Transverse colon (tissue), 4 donors: ENCODE data around the gene FAM149A. TPM values are rescaled to one million over a fixed set of nuclear protein-coding genes. Genes with fewer than 3 reads are reported as not detected.
A peak's percentile ranks its signal among the peaks of the same experiment; 100 is the strongest.

Source experiments
- DNase-seq: peaks from one replicate; pipeline ENCODE4 v3.0.0-alpha.2; 2019
- H3K27ac ChIP-seq, 4 donors: fragments of 200-600 bp; sonication (generic); 2 replicates each; pipeline ENCODE4 v1.5.1; 2016 to 2018; ENCODE audit warnings: inconsistent platforms in 4 of 4
- H3K27me3 ChIP-seq: fragments of 200-600 bp; sonication (generic); 2 replicates; pipeline ENCODE4 v1.5.1; 2017; ENCODE audit warnings: inconsistent platforms
- H3K36me3 ChIP-seq, 4 donors: fragments of 200-600 bp; sonication (generic); 2 replicates each; pipeline ENCODE4 v1.5.1; 2017 to 2019; ENCODE audit warnings: inconsistent platforms in 4 of 4
- H3K4me1 ChIP-seq, 4 donors: fragments of 200-600 bp; sonication (generic); 2 replicates each; pipeline ENCODE4 v1.5.1; 2017 to 2020; ENCODE audit warnings: inconsistent platforms in 4 of 4
- H3K4me3 ChIP-seq, 4 donors: fragments of 200-600 bp; sonication (generic); 1 replicate in 1 of 4; 2 replicates in 3 of 4; pipeline versions ENCODE4 v1.5.1 to v1.6.1; 2017 to 2019; ENCODE audit warnings: inconsistent platforms in 4 of 4
- H3K9me3 ChIP-seq, 2 donors: fragments of 200-600 bp; sonication (generic); 2 replicates each; pipeline ENCODE4 v1.5.1; 2017 to 2019; ENCODE audit warnings: inconsistent platforms in 2 of 2
- CTCF ChIP-seq, 5 experiments: fragments of 200-600 bp in 3 of 5; fragments of 450-650 bp in 2 of 5; sonication (generic) in 3 of 5; IDR thresholded peaks; 1 replicate in 2 of 5; 2 replicates in 3 of 5; pipeline ENCODE4 v1.5.1; 2016 to 2017; ENCODE audit warnings: antibody characterized with exemption in 5 of 5, inconsistent platforms in 3 of 5, mild to moderate bottlenecking in 2 of 5, moderate library complexity in 1 of 5
- EP300 ChIP-seq: sonication (generic); formaldehyde crosslinking; IDR thresholded peaks from one replicate; pipeline ENCODE4 v1.6.1; 2017; ENCODE audit warnings: antibody characterized with exemption, low read depth
- POLR2A ChIP-seq: fragments of 450-650 bp; IDR thresholded peaks from one replicate; pipeline ENCODE4 v1.6.1; 2016; ENCODE audit warnings: antibody characterized with exemption, mild to moderate bottlenecking, moderate library complexity
- POLR2AphosphoS5 ChIP-seq, 3 donors: sonication (generic); formaldehyde crosslinking; IDR thresholded peaks; one replicate each; pipeline ENCODE4 v1.6.1; 2016; ENCODE audit warnings: antibody characterized with exemption in 3 of 3
- WGBS, 2 donors: methylation state at CpG; one replicate each; pipeline ENCODE4 v1.1.5; 2018; ENCODE audit warnings: low coverage in 1 of 2; 5-methylcytosine and 5-hydroxymethylcytosine counted together
- in situ Hi-C, 4 donors: fragments of 200-750 bp; cut with MboI; loops; one replicate each; pipeline versions ENCODE4 v1.15.0 to v1.15.1; 2017; ENCODE audit warnings: low sequenced_read_pairs in 3 of 4, low pct_ligation_motif_present in 1 of 4, low pct_unique_long_range_greater_than_20kb in 1 of 4
- intact Hi-C: fragments of 100-400 bp; cut with DNase I; formaldehyde crosslinking; loops from one replicate; pipeline ENCODE4 v1.15.1; 2023; ENCODE audit warnings: low total_unique reads
- total RNA-seq, 4 donors: library from RNA; depleted of rRNA; stranded (reverse); fragments of >200 nt; gene quantifications; one replicate each; pipeline ENCODE4 v1.1.0, GENCODE V29; 2016

FAM149A gene
- total RNA-seq, 4 donors from 2014 or later: 10.8 to 20.1 (median 16.2) TPM

- in situ Hi-C loops (no loop called here), intact Hi-C loops (loop anchor here (5.0 kb wide), 1 partner anchor 46 kb away; the partner anchor contains the start of gene CYP4V2)
- 70 to 84% methylated on average over 7 to 9 of the region's 9 CpGs for WGBS, 2 donors
Measured at GRCh38 chr4:186146458-186146857, 42.0 kb downstream of the FAM149A start.

GRCh38 chr4:186148336-186148975 is 44.0 kb downstream of the FAM149A start:
- in situ Hi-C loops (no loop called here), intact Hi-C loops (loop anchor here (5.0 kb wide), 1 partner anchor 44 kb away; the partner anchor contains the start of gene CYP4V2)
- Histone ChIP-seq H3K27me3 (no peaks in the 10 kb centered on the region), H3K9me3 (no peaks in the 10 kb centered on the region), H3K36me3 (no peaks in the 10 kb centered on the region), H3K27ac (no peak overlapping the region), H3K4me1 (peaks cover 0 to 7% (median 5%) of the 10 kb centered on the region in 4 donors), H3K4me3 (no peak overlapping the region)
- no peak for DNase-seq
- WGBS, 2 donors: 75 to 83% methylated on average over 1 of the region's 1 CpG
- TF ChIP-seq POLR2A (no peak), EP300 (no peak), CTCF (IDR thresholded peaks at IDR 0.05) (no peak), POLR2AphosphoS5 (IDR thresholded peaks at IDR 0.05) (no peak)

More at GRCh38 chr4:186146458-186146857, 42.0 kb downstream of the FAM149A start:
- Histone ChIP-seq H3K27me3 (no peaks in the 10 kb centered on the region), H3K9me3 (no peaks in the 10 kb centered on the region), H3K36me3 (no peaks in the 10 kb centered on the region), H3K27ac (no peak overlapping the region), H3K4me3 (no peak overlapping the region), H3K4me1 (peaks cover 0 to 7% (median 5%) of the 10 kb centered on the region in 4 donors)
- no peak for TF ChIP-seq CTCF (IDR thresholded peaks at IDR 0.05)
- no peak for TF ChIP-seq POLR2AphosphoS5 (IDR thresholded peaks at IDR 0.05)
- no peak for TF ChIP-seq EP300
- no peak for TF ChIP-seq POLR2A
- no peak for DNase-seq

GRCh38 chr4:186149872-186150271 is 45.4 kb downstream of the FAM149A start:
- in situ Hi-C loops: no loop called here
- Histone ChIP-seq H3K36me3 (no peaks in the 10 kb centered on the region), H3K4me1 (peaks cover 0 to 7% (median 5%) of the 10 kb centered on the region in 4 donors), H3K27ac (peak overlapping the region in 1 of 4 donors; percentile 21), H3K9me3 (no peaks in the 10 kb centered on the region), H3K27me3 (no peaks in the 10 kb centered on the region), H3K4me3 (no peak overlapping the region)
- DNase-seq: peak; percentile 45
- no peak for TF ChIP-seq POLR2A
- TF ChIP-seq CTCF (IDR thresholded peaks at IDR 0.05): peak in 4 of 5 experiments; percentile 20 to 61 (median 30)
- 66 to 95% methylated on average over 7 to 14 of the region's 14 CpGs for WGBS, 2 donors
- intact Hi-C loops: loop anchor here (5.0 kb wide), 1 partner anchor 42 kb away; the partner anchor contains the start of gene CYP4V2

GRCh38 chr4:186150926-186151325 is 46.4 kb downstream of the FAM149A start:
- no peak for TF ChIP-seq POLR2AphosphoS5 (IDR thresholded peaks at IDR 0.05)
- no peak for TF ChIP-seq EP300
- no peak for TF ChIP-seq CTCF (IDR thresholded peaks at IDR 0.05)
- TF ChIP-seq POLR2A: no peak
- no peaks in the 10 kb centered on the region for H3K36me3 ChIP-seq
- H3K9me3 ChIP-seq: no peaks in the 10 kb centered on the region
- H3K27ac ChIP-seq: no peak overlapping the region
- WGBS, 2 donors: 90 to 96% methylated on average over 5 to 13 of the region's 13 CpGs
- H3K4me3 ChIP-seq: no peak overlapping the region
- DNase-seq: no peak
- no peaks in the 10 kb centered on the region for H3K4me1 ChIP-seq
- no peaks in the 10 kb centered on the region for H3K27me3 ChIP-seq
- in situ Hi-C loops: no loop called here
- intact Hi-C loops: no loop called here
